Stimulated activated memory B cell treated with anti-CD40 and anti-IgM and Interleukin-4, amounts not matched to agents 10 μg/mL and 1 μg/mL and 100 μg/mL, for 72 hours (primary cell): ENCODE measurements around the gene LCN6.
"Not testable (repeated sequence)": the region's sequence is repeated elsewhere in the genome, so short reads cannot be mapped to it uniquely, and the experiment has no call there.

Experiments used
- ATAC-seq: fragments of 150-1000 bp; cut with Tn5 transposase; 2 replicates; pipeline ENCODE4 v1.10.0; 2021
- H3K27ac Mint-ChIP-seq: one replicate; pipeline ENCODE4 v1.8.0; 2022; ENCODE audit warnings: mild to moderate bottlenecking, mixed read lengths
- H3K27me3 Mint-ChIP-seq: one replicate; pipeline ENCODE4 v1.8.0; 2022; ENCODE audit warnings: mixed read lengths
- H3K36me3 Mint-ChIP-seq: one replicate; pipeline ENCODE4 v1.8.0; 2022; ENCODE audit warnings: mixed read lengths
- H3K4me1 Mint-ChIP-seq: one replicate; pipeline ENCODE4 v1.8.0; 2022; ENCODE audit warnings: mixed read lengths
- H3K4me3 Mint-ChIP-seq: one replicate; pipeline ENCODE4 v1.8.0; 2022; ENCODE audit warnings: mild to moderate bottlenecking, moderate library complexity, mixed read lengths
- H3K9me3 Mint-ChIP-seq: one replicate; pipeline ENCODE4 v1.8.0; 2022; ENCODE audit warnings: mixed read lengths

Gene LCN6

DNA sequence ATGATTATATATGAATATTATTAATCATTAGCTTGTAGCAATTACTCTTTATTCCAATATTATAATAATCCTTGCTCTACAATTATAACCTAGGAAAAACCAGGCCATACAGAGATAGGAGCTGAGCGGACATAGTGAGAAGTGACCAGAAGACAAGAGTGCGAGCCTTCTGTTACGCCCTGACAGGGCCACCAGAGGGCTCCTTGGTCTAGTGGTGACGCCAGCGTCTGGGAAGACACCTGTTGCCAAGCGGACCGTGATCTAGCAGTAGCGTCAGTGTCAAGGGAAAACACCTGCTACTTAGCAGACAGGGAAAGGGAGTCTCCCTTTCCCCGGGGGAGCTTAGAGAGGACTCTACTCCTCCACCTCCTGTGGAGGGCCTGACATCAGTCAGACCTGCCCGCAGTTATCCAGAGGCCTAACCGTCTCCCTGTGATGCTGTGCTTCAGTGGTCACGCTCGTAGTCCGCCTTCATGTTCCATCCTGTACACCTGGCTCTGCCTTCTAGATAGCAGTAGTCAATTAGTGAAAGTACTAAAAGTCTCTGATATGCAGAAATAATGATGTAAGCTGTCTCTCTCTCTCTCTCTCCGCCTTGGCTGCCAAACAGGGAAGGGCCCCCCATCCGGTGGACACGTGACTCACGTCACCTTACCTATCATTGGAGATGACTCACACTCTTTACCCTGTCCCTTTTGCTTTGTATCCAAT, 18.2 kb upstream of the LCN6 start:
- Mint-ChIP-seq H3K4me3 (peak overlapping the region; percentile 30), H3K27ac (peak overlapping the region; percentile 81), H3K4me1 (peaks cover 43% of the 10 kb centered on the region)
- not testable (repeated sequence) for ATAC-seq, H3K27me3 Mint-ChIP-seq, H3K9me3 Mint-ChIP-seq, H3K36me3 Mint-ChIP-seq

DNA sequence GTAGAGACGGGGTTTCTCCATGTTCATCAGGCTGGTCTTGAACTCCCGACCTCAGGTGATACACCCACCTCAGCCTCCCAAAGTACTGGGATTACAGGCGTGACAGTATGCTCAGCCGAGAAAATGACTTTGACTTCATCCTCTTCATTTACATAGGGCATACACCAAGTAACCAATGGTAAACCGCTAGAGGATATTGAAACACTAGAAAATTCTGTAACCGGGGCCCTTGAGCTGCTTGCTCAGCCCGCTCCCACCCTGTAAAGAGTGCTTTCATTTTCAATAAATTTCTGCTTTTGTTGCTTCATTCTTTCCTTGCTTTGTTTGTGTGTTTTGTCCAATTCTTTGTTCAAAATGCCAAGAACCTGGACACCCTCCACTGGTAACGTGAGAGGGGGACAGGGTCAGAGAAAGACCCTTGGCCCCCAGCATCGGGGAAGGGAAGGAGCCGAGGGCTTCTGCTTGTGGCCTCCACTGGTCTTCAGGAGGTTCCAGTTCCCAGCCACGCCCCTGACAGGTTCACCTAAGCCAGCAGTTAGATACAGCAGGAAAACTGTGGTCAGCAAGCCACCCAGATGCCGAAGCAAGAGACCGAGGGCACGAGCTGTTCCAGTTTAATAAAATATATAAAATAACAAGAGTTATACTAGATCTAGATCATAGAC, 17.6 kb upstream of the LCN6 start:
- H3K36me3 Mint-ChIP-seq, H3K27me3 Mint-ChIP-seq, H3K9me3 Mint-ChIP-seq: not testable (repeated sequence)
- peak overlapping the region; percentile 81 for H3K27ac Mint-ChIP-seq
- H3K4me1 Mint-ChIP-seq, result peaks cover 49% of the 10 kb centered on the region
- peak; percentile 66 for ATAC-seq
- peak overlapping the region; percentile 65 for H3K4me3 Mint-ChIP-seq

DNA sequence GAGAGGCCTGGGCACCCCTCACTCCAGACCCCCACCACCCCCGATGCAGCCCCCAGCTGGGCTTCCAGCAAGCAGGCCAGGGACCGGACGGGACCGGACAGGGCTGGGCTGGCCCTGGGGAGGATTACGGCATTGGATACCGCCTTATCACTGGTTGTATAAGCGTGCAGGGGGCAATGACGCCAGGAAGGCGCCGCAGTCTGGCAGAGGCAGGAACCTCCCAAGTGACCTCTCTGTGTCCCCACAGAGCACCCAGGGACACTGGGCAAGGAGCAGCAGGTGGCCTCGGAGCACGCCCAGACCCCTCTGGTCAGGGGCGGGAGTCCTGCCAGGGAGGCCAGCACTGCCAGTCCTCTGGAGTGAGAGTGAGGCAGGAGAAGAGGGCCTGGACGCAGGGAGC, 16.7 kb upstream of the LCN6 start:
- peak overlapping the region; percentile 81 for H3K27ac Mint-ChIP-seq
- ATAC-seq, result no peak
- no peaks in the 10 kb centered on the region for H3K36me3 Mint-ChIP-seq
- H3K4me3 Mint-ChIP-seq, result no peak overlapping the region
- no peaks in the 10 kb centered on the region for H3K9me3 Mint-ChIP-seq
- H3K27me3 Mint-ChIP-seq, result peaks cover 7% of the 10 kb centered on the region
- H3K4me1 Mint-ChIP-seq, result peaks cover 57% of the 10 kb centered on the region

- no peaks in the 10 kb centered on the region for H3K36me3 Mint-ChIP-seq
- ATAC-seq, result no peak
- H3K27ac Mint-ChIP-seq, result peak within 1 kb of the TSS; percentile 81
Observed at GRCh38 chr9:136764301-136764891, 16.1 kb upstream of the LCN6 start, which contains the start of gene LCN15. Gene LCN15, minus strand, starts transcription at chr9:136764518. Its CDS starts 30 bp downstream, at chr9:136764488.

GRCh38 chr9:136763649-136764035, 15.3 kb upstream of the LCN6 start:
- Mint-ChIP-seq H3K4me3 (no peak overlapping the region), H3K4me1 (peaks cover 57% of the 10 kb centered on the region), H3K9me3 (no peaks in the 10 kb centered on the region), H3K27me3 (no peaks in the 10 kb centered on the region), H3K36me3 (no peaks in the 10 kb centered on the region), H3K27ac (no peak overlapping the region)
- no peak for ATAC-seq

More at GRCh38 chr9:136764301-136764891, 16.1 kb upstream of the LCN6 start, which contains the start of gene LCN15:
- H3K4me1 Mint-ChIP-seq, result peaks cover 58% of the 10 kb centered on the region
- no peak within 1 kb of the TSS for H3K4me3 Mint-ChIP-seq
- H3K27me3 Mint-ChIP-seq, result peaks cover under 1% of the 10 kb centered on the region
- no peaks in the 10 kb centered on the region for H3K9me3 Mint-ChIP-seq

GRCh38 chr9:136762915-136763648, 14.8 kb upstream of the LCN6 start:
- H3K9me3 Mint-ChIP-seq, result no peaks in the 10 kb centered on the region
- peaks cover 56% of the 10 kb centered on the region for H3K4me1 Mint-ChIP-seq
- no peak overlapping the region for H3K4me3 Mint-ChIP-seq
- no peaks in the 10 kb centered on the region for H3K36me3 Mint-ChIP-seq
- no peaks in the 10 kb centered on the region for H3K27me3 Mint-ChIP-seq
- no peak overlapping the region for H3K27ac Mint-ChIP-seq
- no peak for ATAC-seq

GRCh38 chr9:136762221-136762691, 13.9 kb upstream of the LCN6 start:
- ATAC-seq, result no peak
- H3K4me3 Mint-ChIP-seq, result no peak overlapping the region
- H3K27ac Mint-ChIP-seq, result no peak overlapping the region
- H3K4me1 Mint-ChIP-seq, result peaks cover 51% of the 10 kb centered on the region
- H3K36me3 Mint-ChIP-seq, result no peaks in the 10 kb centered on the region
- no peaks in the 10 kb centered on the region for H3K27me3 Mint-ChIP-seq
- H3K9me3 Mint-ChIP-seq, result no peaks in the 10 kb centered on the region

DNA sequence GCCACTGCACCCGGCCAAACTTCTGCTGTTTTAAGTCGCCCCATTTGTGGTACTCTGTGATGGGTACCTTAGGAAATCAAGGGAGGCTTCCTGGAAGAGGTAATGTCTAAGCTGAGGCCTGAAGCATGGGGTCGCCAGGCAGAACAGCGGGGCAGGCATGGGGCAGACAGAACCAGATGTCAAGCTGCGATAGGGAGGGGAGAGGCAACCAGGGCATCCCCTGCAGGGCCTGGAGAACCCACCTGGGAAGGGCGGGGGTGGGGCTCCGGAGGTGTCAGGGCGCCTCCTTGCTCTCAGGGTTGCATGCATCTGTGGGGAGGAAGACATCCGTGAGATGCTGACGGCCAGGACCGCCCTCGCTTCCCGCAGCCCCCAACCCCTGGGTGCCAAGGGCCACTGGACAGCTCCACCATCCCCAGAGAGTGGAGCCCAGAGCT, 13.2 kb upstream of the LCN6 start:
- Mint-ChIP-seq H3K36me3 (no peaks in the 10 kb centered on the region), H3K9me3 (no peaks in the 10 kb centered on the region), H3K27me3 (no peaks in the 10 kb centered on the region), H3K4me1 (peaks cover 44% of the 10 kb centered on the region), H3K27ac (no peak overlapping the region), H3K4me3 (no peak overlapping the region)
- no peak for ATAC-seq

DNA sequence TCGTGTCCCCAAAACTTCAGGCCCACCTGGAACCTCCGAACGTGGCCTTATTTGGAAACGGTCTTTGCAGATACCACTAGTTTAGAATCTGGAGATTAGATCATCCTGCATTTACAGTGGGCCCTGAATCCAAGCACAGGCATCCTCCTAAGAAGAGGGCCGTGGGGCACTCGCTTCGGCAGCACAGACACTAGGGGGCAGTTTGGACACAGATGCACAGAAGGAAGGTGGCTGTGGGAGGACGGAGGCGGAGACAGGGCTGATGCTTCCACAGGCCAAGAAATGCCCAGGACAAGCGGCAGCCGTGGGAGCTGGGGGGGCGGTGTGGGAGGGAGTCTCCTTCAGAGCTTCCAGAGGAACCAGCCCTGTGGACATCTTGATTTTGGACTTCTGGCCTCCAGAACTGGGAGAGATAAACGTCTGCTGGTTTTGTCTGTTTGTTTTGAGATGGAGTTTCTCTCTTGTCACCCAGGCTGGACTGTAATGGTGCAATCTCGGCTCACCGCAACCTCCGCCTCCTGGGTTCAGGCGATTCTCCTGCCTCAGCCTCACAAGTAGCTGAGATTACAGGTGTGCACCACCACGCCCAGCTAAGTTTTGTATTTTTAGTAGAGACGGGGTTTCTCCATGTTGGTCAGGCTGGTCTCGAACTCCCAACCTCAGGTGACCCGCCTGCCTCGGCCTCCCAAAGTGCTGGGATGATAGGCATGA, 12.7 kb upstream of the LCN6 start:
- not testable (repeated sequence) for H3K27me3 Mint-ChIP-seq, H3K9me3 Mint-ChIP-seq, H3K4me3 Mint-ChIP-seq, H3K36me3 Mint-ChIP-seq, ATAC-seq
- Mint-ChIP-seq H3K4me1 (peaks cover 38% of the 10 kb centered on the region), H3K27ac (peak overlapping the region; percentile 67)

- peak overlapping the region; percentile 67 for H3K27ac Mint-ChIP-seq
- H3K4me3 Mint-ChIP-seq, result no peak overlapping the region
- H3K36me3 Mint-ChIP-seq, result peaks cover 4% of the 10 kb centered on the region
- ATAC-seq, result no peak
- H3K9me3 Mint-ChIP-seq, result peaks cover 8% of the 10 kb centered on the region
- H3K4me1 Mint-ChIP-seq, result peaks cover 33% of the 10 kb centered on the region
- no peaks in the 10 kb centered on the region for H3K27me3 Mint-ChIP-seq
Observed at GRCh38 chr9:136760424-136760823, 12.1 kb upstream of the LCN6 start.

DNA sequence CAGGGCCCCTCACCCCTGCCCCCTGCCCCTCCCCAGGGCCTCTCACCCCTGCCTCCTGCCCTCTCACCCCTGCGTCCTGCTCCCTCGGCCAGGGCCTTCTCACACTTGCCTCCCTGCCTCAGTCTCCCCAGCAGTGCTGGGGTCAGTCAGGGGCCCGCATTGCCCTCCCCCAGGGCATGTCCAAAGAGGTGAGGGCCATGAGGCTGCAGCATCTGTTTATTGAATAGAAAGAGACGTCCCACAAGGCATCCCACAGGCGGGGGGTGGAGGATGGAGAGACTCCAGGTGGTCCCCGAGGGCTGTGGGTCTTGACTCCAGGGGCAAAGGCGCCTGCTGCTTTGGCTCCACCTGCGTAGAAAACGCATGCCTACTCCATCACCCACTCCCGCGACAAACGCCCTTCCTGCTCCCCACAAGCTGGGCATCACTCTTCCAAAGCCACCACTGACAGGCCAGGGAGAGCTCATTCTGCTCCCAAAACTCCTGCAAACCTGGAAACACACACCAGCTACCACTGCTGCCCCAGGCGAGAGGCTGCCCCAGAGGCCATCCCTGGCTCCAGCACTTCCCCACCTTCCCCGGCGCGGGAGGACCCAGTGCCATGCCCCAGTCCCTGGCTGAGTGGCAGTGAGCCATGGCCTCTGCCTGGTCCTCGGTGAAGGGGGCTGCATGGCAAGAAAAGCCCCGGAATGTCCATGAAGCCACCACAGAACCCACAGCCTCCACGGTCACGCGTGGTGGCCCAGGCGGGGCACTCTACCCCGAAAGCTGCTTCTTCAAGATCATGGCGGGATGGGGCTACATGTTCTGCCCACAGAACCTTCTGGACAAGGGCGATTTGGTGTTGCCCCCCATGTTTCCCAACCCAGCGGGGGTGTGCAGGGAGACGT, 11.4 kb upstream of the LCN6 start:
- ATAC-seq, result no peak
- peaks cover 29% of the 10 kb centered on the region for H3K4me1 Mint-ChIP-seq
- peak overlapping the region; percentile 63 for H3K27ac Mint-ChIP-seq
- H3K27me3 Mint-ChIP-seq, result no peaks in the 10 kb centered on the region
- peaks cover 6% of the 10 kb centered on the region for H3K36me3 Mint-ChIP-seq
- no peak overlapping the region for H3K4me3 Mint-ChIP-seq
- peaks cover 10% of the 10 kb centered on the region for H3K9me3 Mint-ChIP-seq

- Mint-ChIP-seq H3K27ac (peak overlapping the region; percentile 63), H3K4me1 (peaks cover 29% of the 10 kb centered on the region), H3K4me3 (no peak overlapping the region), H3K27me3 (no peaks in the 10 kb centered on the region), H3K9me3 (peaks cover 10% of the 10 kb centered on the region), H3K36me3 (peaks cover 6% of the 10 kb centered on the region)
- no peak for ATAC-seq
Observed at GRCh38 chr9:136759001-136759400, 10.7 kb upstream of the LCN6 start.

DNA sequence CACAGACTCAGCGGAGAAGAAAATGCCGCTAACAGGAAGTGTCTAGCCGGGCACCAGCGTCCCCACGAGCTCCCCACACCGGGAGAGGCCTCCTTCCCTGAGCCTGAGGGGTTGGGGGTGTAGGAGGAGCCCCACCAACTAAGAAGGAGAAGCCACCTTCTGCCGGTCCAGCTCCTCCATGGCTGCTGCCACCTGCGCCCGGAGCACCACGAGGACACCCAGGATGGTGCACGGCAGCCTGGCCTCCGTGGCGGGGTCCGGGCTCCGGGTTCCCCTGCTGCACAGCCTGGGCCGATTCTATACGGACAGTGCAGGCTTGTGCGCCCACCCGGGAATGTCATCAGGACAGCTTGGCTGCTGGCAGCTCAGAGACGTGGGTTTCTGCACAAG, 9.4 kb upstream of the LCN6 start:
- peaks cover 8% of the 10 kb centered on the region for H3K36me3 Mint-ChIP-seq
- H3K4me3 Mint-ChIP-seq, result peak overlapping the region; percentile 43
- H3K9me3 Mint-ChIP-seq, result peaks cover 10% of the 10 kb centered on the region
- peak; percentile 4 for ATAC-seq
- H3K27ac Mint-ChIP-seq, result peak overlapping the region; percentile 53
- peaks cover 29% of the 10 kb centered on the region for H3K4me1 Mint-ChIP-seq
- H3K27me3 Mint-ChIP-seq, result no peaks in the 10 kb centered on the region

GRCh38 chr9:136757328-136757727, 9.0 kb upstream of the LCN6 start:
- Mint-ChIP-seq H3K27me3 (no peaks in the 10 kb centered on the region), H3K27ac (peak overlapping the region; percentile 53), H3K4me3 (peak overlapping the region; percentile 43), H3K9me3 (peaks cover 14% of the 10 kb centered on the region), H3K36me3 (peaks cover 12% of the 10 kb centered on the region), H3K4me1 (peaks cover 29% of the 10 kb centered on the region)
- no peak for ATAC-seq
